ENCODE measurements around the gene MMADHC. TPM values are rescaled to one million over a fixed set of nuclear protein-coding genes. Genes with fewer than 3 reads are reported as not detected.

The MMADHC gene
- total and polyA plus RNA-seq, 2 of the 13 experiments (the other 11 are each of a cell fraction or from before 2014, with no cell fraction given): 90.2 to 210 TPM

DNA sequence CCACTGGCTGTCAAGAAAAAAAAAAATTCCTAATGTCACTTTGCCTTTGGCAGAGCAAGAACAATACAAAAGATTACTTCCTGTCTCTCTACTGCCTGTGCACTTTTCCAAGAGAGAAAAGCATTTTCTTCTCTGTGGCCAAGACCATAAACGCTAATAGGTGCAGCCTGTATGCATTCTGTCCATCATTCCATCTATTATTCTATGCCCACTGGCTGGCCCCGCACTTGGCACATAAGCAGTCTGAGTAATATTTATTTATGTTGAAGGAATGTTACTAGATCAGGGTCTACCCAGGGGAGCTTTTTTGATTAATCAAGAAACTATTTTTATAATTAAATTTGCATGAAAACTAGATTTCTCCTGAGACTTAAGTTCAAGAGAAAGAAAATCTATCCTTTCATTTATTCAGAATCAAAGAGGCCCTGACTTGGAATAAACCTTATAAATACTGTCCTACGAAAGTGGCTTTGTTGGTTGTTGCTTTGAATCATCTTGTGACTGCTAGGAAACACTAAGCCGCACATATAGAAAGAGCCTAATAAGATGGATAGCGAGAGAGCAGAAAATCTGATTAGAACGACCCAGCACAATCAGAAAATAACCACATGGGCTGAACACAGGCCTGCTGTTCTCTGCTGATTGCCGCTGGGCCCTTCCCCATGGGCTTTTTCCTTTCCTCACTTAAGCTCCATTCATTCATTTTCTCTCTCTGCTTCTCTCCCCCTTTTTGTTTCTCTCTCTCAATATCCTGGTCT lies 59.4 kb downstream of the MMADHC start:
- no peak overlapping the region for H3K27ac ChIP-seq (ENCODE audit: extremely low read length, insufficient read depth, low read length)
- no TSS peak for BruUV-seq (replicated peaks)
- H3K4me3 ChIP-seq (replicated peaks in 1 of 3; ENCODE audit: insufficient read depth in 1 of 3, low read depth in 2 of 3, low read length in 3 of 3): no peak overlapping the region
- H3K4me1 ChIP-seq (ENCODE audit: insufficient read depth, low read length): peaks cover 12% of the 10 kb centered on the region
- no peak overlapping the region for H2AFZ ChIP-seq (ENCODE audit: low read length)
- no peaks in the 10 kb centered on the region for H3K27me3 ChIP-seq (ENCODE audit: control insufficient read depth in 1 of 2, insufficient read depth in 2 of 2, low read length in 2 of 2)
- H3K36me3 ChIP-seq (replicated peaks in 1 of 2; ENCODE audit: control insufficient read depth in 1 of 2, insufficient read depth in 2 of 2, low read length in 2 of 2): no peaks in the 10 kb centered on the region
- ChIA-PET CTCF (ENCODE audit: low intra/inter-chr PET ratio, low total read pairs) (no interaction called here), POLR2A (no interaction called here)
- no peaks in the 10 kb centered on the region for H3K9me3 ChIP-seq (ENCODE audit: low read length)
- H3K79me2 ChIP-seq (ENCODE audit: insufficient read depth, low read length): no peaks in the 10 kb centered on the region
- DNase-seq (ENCODE audit: low spot score) (no peak), ATAC-seq (no peak), FAIRE-seq (no peak)
- 47% methylated on average over 7 of the region's 7 CpGs for WGBS (ENCODE audit: low lambda C conversion rate)
- TF ChIP-seq ZNF441 (CRISPR knock-in tag; IDR thresholded peaks at IDR 0.05; ENCODE audit: borderline replicate concordance) (no peak), THAP11 (CRISPR knock-in tag; IDR thresholded peaks at IDR 0.05) (no peak)
- TF ChIP-seq, protein P1, sequence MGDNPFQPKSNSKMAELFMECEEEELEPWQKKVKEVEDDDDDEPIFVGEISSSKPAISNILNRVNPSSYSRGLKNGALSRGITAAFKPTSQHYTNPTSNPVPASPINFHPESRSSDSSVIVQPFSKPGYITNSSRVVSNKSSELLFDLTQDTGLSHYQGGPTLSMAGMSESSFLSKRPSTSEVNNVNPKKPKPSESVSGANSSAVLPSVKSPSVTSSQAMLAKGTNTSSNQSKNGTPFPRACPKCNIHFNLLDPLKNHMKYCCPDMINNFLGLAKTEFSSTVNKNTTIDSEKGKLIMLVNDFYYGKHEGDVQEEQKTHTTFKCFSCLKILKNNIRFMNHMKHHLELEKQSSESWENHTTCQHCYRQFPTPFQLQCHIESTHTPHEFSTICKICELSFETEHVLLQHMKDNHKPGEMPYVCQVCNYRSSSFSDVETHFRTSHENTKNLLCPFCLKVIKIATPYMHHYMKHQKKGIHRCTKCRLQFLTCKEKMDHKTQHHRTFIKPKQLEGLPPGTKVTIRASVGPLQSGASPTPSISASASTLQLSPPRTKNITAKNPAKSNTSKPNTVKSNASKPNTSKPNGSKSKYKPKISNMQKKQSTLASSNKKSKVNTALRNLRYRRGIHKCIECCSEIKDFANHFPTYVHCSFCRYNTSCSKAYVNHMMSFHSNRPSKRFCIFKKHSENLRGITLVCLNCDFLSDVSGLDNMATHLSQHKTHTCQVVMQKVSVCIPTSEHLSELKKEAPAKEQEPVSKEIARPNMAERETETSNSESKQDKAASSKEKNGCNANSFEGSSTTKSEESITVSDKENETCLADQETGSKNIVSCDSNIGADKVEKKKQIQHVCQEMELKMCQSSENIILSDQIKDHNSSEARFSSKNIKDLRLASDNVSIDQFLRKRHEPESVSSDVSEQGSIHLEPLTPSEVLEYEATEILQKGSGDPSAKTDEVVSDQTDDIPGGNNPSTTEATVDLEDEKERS (CRISPR knock-in tag; IDR thresholded peaks at IDR 0.05): no peak
- TF ChIP-seq, protein P2, sequence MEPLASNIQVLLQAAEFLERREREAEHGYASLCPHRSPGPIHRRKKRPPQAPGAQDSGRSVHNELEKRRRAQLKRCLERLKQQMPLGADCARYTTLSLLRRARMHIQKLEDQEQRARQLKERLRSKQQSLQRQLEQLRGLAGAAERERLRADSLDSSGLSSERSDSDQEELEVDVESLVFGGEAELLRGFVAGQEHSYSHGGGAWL (CRISPR knock-in tag; IDR thresholded peaks at IDR 0.05): no peak
- no peak overlapping the region for H3K4me2 ChIP-seq (ENCODE audit: low read depth, low read length)
- intact Hi-C loops (cut with micrococcal nuclease; ENCODE audit: unreplicated experiment) (no loop called here), in situ Hi-C loops (cut with HindIII; ENCODE audit: extremely low pct_ligation_motif_present, low pct_unique_long_range_greater_than_20kb) (no loop called here)
- H4K20me1 ChIP-seq (ENCODE audit: insufficient read depth, low read length): no peaks in the 10 kb centered on the region
- no peak overlapping the region for H3K9ac ChIP-seq (ENCODE audit: insufficient read depth, low read depth, low read length)

Measured in HepG2 (cell line).